A549 (cell line): Measurements from ENCODE around the gene PGGT1B. TPM values are rescaled to one million over a fixed set of nuclear protein-coding genes. Genes with fewer than 3 reads are reported as not detected.

Experiments used
- ATAC-seq, 2 experiments: fragments of 200-7000 bp in 1 of 2; fragments of >200 bp in 1 of 2; cut with Nextera tagmentation in 1 of 2; cut with Tn5 transposase in 1 of 2; 3 replicates each; pipeline versions ENCODE4 v1.8.0 to v1.9.1; 2018 to 2020; ENCODE audit warnings: mild to moderate bottlenecking in 1 of 2, moderate library complexity in 1 of 2
- CTCF ChIA-PET: fragments of 300-600 bp; sonication (Branson Sonifier 250); formaldehyde crosslinking; extraction: SDS; loops from one replicate; lab custom pipeline; 2021; ENCODE audit warnings: antibody characterized with exemption, inconsistent platforms; lab: Yijun Ruan, JAX
- POLR2A ChIA-PET: fragments of 350-600 bp; formaldehyde crosslinking; extraction: SDS; loops from one replicate; lab custom pipeline; 2021; ENCODE audit warnings: antibody characterized with exemption, inconsistent platforms; lab: Yijun Ruan, JAX
- DNase-seq, 2 experiments: peaks; one replicate each; pipeline versions ENCODE4 v3.0.0 to v3.0.0-alpha.2; 2011 to 2016; ENCODE audit warnings: low read depth in 1 of 2, low spot score in 1 of 2
- FAIRE-seq: peaks from 2 replicates; lab custom pipeline; 2011; peaks lifted over from hg19 to GRCh38; lab: Jason Lieb, UNC
- H3K27ac ChIP-seq, 2 experiments: fragments of >200 bp; sonication (Bioruptor Twin); formaldehyde crosslinking; 3 replicates each; pipeline ENCODE4 v1.5.1; 2016 to 2017
- H3K4me1 ChIP-seq: fragments of >200 bp; sonication (Bioruptor Twin); formaldehyde crosslinking; 3 replicates; pipeline ENCODE4 v1.6.1; 2016
- H3K4me2 ChIP-seq: fragments of >200 bp; sonication (Bioruptor Twin); formaldehyde crosslinking; 3 replicates; pipeline ENCODE4 v1.6.1; 2016
- H3K4me3 ChIP-seq: fragments of >200 bp; sonication (Bioruptor Twin); formaldehyde crosslinking; 3 replicates; pipeline ENCODE4 v1.5.1; 2016
- H3K9me3 ChIP-seq: fragments of >200 bp; sonication (Bioruptor Twin); formaldehyde crosslinking; 3 replicates; pipeline ENCODE4 v1.6.1; 2016
- BCL3 ChIP-seq: fragments of >200 bp; sonication (Bioruptor Twin); formaldehyde crosslinking; IDR thresholded peaks from 3 replicates; pipeline ENCODE4 v1.6.1; 2016
- CBX8 ChIP-seq: fragments of 200-600 bp; sonication (generic); IDR thresholded peaks from 2 replicates; pipeline ENCODE4 v1.6.1; 2016
- CEBPB ChIP-seq, 2 experiments: fragments of >200 bp in 1 of 2; sonication (Bioruptor Twin) in 1 of 2; formaldehyde crosslinking in 1 of 2; IDR thresholded peaks; 2 replicates each; pipeline ENCODE4 v1.6.1; 2012 to 2016
- CHD2 ChIP-seq: fragments of 150-350 bp; IDR thresholded peaks from 2 replicates; pipeline ENCODE4 v1.6.1; 2014; ENCODE audit warnings: low read length; ENCODE audit not compliant: partially characterized antibody
- CTCF ChIP-seq: fragments of >200 bp; sonication (Bioruptor Twin); formaldehyde crosslinking; IDR thresholded peaks from 3 replicates; pipeline ENCODE4 v1.5.1; 2016
- E2F6 ChIP-seq: IDR thresholded peaks from 2 replicates; pipeline ENCODE4 v1.6.1; 2012; ENCODE audit warnings: low read depth, borderline replicate concordance
- EHF ChIP-seq: fragments of 250-450 bp; sonication (Bioruptor Pico); IDR thresholded peaks from 2 replicates; pipeline ENCODE4 v1.5.0; 2020; ENCODE audit warnings: mild to moderate bottlenecking
- FOSB ChIP-seq: fragments of 250-450 bp; sonication (Bioruptor Pico); IDR thresholded peaks from 2 replicates; pipeline ENCODE4 v1.5.0; 2020; ENCODE audit warnings: mild to moderate bottlenecking, moderate library complexity
- FOSL2 ChIP-seq, 2 experiments: fragments of 450-650 bp in 1 of 2; fragments of >200 bp in 1 of 2; sonication (Bioruptor Twin) in 1 of 2; formaldehyde crosslinking; IDR thresholded peaks; 2 replicates each; pipeline versions ENCODE4 v1.5.0 to v1.6.1; 2016 to 2020; ENCODE audit warnings: mild to moderate bottlenecking in 1 of 2, moderate library complexity in 1 of 2
- HMGXB4 ChIP-seq: fragments of 250-450 bp; sonication (Bioruptor Pico); IDR thresholded peaks from 2 replicates; pipeline ENCODE4 v1.5.0; 2021; ENCODE audit warnings: mild to moderate bottlenecking, moderate library complexity, borderline replicate concordance
- MAFK ChIP-seq: fragments of 450-650 bp; IDR thresholded peaks from 2 replicates; pipeline ENCODE4 v1.6.1; 2014; ENCODE audit not compliant: partially characterized antibody
- MYC ChIP-seq: IDR thresholded peaks from 2 replicates; pipeline ENCODE4 v1.6.1; 2012; ENCODE audit warnings: mild to moderate bottlenecking, inconsistent platforms, low read length, improper control_type of control experiment, borderline replicate concordance
- NR3C1 ChIP-seq: fragments of >200 bp; sonication (Bioruptor Twin); formaldehyde crosslinking; IDR thresholded peaks from 3 replicates; pipeline ENCODE4 v1.6.1; 2017
- RAD21 ChIP-seq, 2 experiments: fragments of >200 bp in 1 of 2; sonication (Bioruptor Twin) in 1 of 2; formaldehyde crosslinking in 1 of 2; IDR thresholded peaks in 1 of 2; conservative IDR thresholded peaks in 1 of 2; 2 replicates in 1 of 2; 3 replicates in 1 of 2; pipeline ENCODE4 v1.6.1; 2012 to 2018; ENCODE audit warnings: inconsistent platforms in 1 of 2
- SREBF2 ChIP-seq: fragments of 450-650 bp; IDR thresholded peaks from 2 replicates; pipeline ENCODE4 v1.6.1; 2014; ENCODE audit warnings: mild to moderate bottlenecking, moderate library complexity
- USF2 ChIP-seq: fragments of 450-650 bp; IDR thresholded peaks from 2 replicates; pipeline ENCODE4 v1.6.1; 2014; ENCODE audit warnings: antibody characterized with exemption
- ZFP36 ChIP-seq: fragments of 450-650 bp; IDR thresholded peaks from 2 replicates; pipeline ENCODE4 v1.6.1; 2014; ENCODE audit warnings: borderline replicate concordance; ENCODE audit not compliant: partially characterized antibody
- ZSCAN20 ChIP-seq: fragments of 250-450 bp; sonication (Bioruptor Pico); IDR thresholded peaks from 2 replicates; pipeline ENCODE4 v1.8.0; 2022; ENCODE audit warnings: mild to moderate bottlenecking, moderate library complexity
- WGBS: methylation state at CpG from one replicate; pipeline ENCODE4 v1.1.6; 2017; ENCODE audit errors: missing lambda C conversion rate; 5-methylcytosine and 5-hydroxymethylcytosine counted together
- polyA plus RNA-seq, 4 experiments: library from polyadenylated mRNA; depleted of rRNA in 3 of 4; stranded (reverse); fragments of >200 nt; fragmentation: RNase III in 1 of 4; extraction: RNeasy Plus Mini Kit Qiagen cat#74134 plus additional on column Dnase treatment in 1 of 4; gene quantifications; 2 replicates in 3 of 4; 3 replicates in 1 of 4; pipeline ENCODE4 v1.2.3, GENCODE V29; 2011 to 2017

The PGGT1B gene
- polyA plus RNA-seq, 2 of the 4 experiments (the other 2 are of a cell fraction) = 6.7 to 15.9 TPM

- no peak for TF ChIP-seq USF2
- TF ChIP-seq CHD2 = no peak
Measured at GRCh38 chr5:115193295-115193694, 69.4 kb downstream of the PGGT1B start (continued).

GRCh38 chr5:115192098-115192497 lies 70.6 kb downstream of the PGGT1B start:
- WGBS = 85% methylated on average over 1 of the region's 1 CpG
- no peak overlapping the region for H3K27ac ChIP-seq
- H3K4me3 ChIP-seq = no peak overlapping the region
- H3K4me1 ChIP-seq = peaks cover 9% of the 10 kb centered on the region; the same call in 2 of the 3 replicates
- DNase-seq = no peak
- ATAC-seq = no peak
- ChIA-PET POLR2A (no interaction called here), CTCF (interaction anchor here (0.6 to 1.5 kb wide), 2 partner anchors 11 to 382 kb away, joined by 3 to 5 read pairs; no protein-coding TSS in a partner anchor)
- FAIRE-seq = no peak
- no peak overlapping the region for H3K4me2 ChIP-seq
- no peak for TF ChIP-seq E2F6
- no peak for TF ChIP-seq MAFK
- H3K9me3 ChIP-seq = no peaks in the 10 kb centered on the region

- CTCF ChIA-PET = interaction anchor here (1.5 kb wide), 1 partner anchor 11 kb away, joined by 5 read pairs; no protein-coding TSS in a partner anchor
Measured at GRCh38 chr5:115191474-115192031, 71.1 kb downstream of the PGGT1B start.

GRCh38 chr5:115190388-115190787 lies 72.3 kb downstream of the PGGT1B start:
- FAIRE-seq (no peak), DNase-seq (no peak)
- POLR2A ChIA-PET = no interaction called here
- TF ChIP-seq FOSB (CRISPR knock-in tag) (no peak), ZFP36 (no peak), BCL3 (no peak), FOSL2 (IDR thresholded peaks at IDR 0.05) (no peak), FOSL2 (CRISPR knock-in tag; IDR thresholded peaks at IDR 0.05) (no peak), CEBPB (IDR thresholded peaks at IDR 0.05) (no peak), SREBF2 (no peak), EHF (CRISPR knock-in tag) (no peak), ZSCAN20 (CRISPR knock-in tag) (no peak), NR3C1 (no peak), E2F6 (no peak), HMGXB4 (CRISPR knock-in tag) (no peak), CBX8 (no peak), CTCF (no peak), USF2 (no peak), RAD21 (conservative IDR thresholded peaks at IDR 0.05 in 1 of 2, IDR thresholded peaks at IDR 0.05 in 1 of 2) (no peak)

More at GRCh38 chr5:115191474-115192031, 71.1 kb downstream of the PGGT1B start:
- FAIRE-seq (no peak), DNase-seq (no peak), ATAC-seq (no peak)
- Histone ChIP-seq H3K4me2 (no peak overlapping the region), H3K4me3 (no peak overlapping the region), H3K9me3 (no peaks in the 10 kb centered on the region), H3K4me1 (peaks cover 9% of the 10 kb centered on the region; the same call in 2 of the 3 replicates), H3K27ac (no peak overlapping the region)
- no peak for TF ChIP-seq BCL3
- no peak for TF ChIP-seq MYC
- POLR2A ChIA-PET = no interaction called here
- WGBS = 76% methylated on average over 8 of the region's 8 CpGs

More at GRCh38 chr5:115190388-115190787, 72.3 kb downstream of the PGGT1B start:
- Histone ChIP-seq H3K4me2 (no peak overlapping the region), H3K4me1 (peaks cover 9% of the 10 kb centered on the region; the same call in 2 of the 3 replicates), H3K27ac (no peak overlapping the region), H3K4me3 (no peak overlapping the region), H3K9me3 (no peaks in the 10 kb centered on the region)
- 45% methylated on average over 4 of the region's 4 CpGs for WGBS
- ATAC-seq = no peak
- CTCF ChIA-PET = no interaction called here
